ENCODE measurements around the gene FBXW11.

Gene FBXW11

GRCh38 chr5:171862624-171863023 lies 143.8 kb downstream of the FBXW11 start:
- no peak for DNase-seq

DNA sequence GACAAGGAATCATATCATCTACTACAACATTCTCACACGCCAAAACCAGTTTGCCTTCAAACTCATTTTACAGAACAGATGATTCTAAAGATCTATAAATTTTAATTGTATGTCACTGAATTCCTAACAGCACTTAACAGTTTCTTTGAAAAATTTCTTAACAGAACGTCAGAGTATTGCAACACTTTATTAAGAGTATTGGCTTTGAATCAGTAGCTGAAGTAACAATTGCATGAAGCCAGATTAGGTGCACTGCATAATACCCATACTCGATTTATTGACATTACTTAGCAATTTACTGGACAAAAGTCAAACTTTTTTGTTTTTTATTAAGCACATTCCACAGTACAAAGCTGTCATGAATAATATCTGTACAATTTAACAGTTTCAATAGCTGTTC lies 145.1 kb downstream of the FBXW11 start:
- DNase-seq: no peak

DNA sequence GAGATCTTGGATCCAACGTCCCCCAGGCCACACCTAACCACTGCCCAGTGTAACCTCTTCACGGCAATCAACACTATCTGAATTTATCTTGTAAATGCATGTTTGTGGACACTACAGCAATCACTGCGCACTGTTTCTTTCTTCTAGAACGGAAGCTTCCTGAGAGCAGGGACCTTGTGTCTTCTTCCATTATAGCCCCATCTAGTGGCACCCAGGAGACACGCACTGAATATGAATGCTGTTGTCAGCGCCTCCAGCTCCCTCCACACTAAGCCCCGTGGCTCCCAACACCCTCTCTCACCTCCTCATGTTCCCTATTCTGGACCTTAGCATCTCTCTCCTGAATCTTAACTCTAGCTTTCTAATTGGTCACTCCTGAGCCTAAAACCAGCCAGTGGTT lies 148.1 kb downstream of the FBXW11 start:
- DNase-seq: peak in 3 of 4 experiments; percentile 14 to 39 (median 24)

DNA sequence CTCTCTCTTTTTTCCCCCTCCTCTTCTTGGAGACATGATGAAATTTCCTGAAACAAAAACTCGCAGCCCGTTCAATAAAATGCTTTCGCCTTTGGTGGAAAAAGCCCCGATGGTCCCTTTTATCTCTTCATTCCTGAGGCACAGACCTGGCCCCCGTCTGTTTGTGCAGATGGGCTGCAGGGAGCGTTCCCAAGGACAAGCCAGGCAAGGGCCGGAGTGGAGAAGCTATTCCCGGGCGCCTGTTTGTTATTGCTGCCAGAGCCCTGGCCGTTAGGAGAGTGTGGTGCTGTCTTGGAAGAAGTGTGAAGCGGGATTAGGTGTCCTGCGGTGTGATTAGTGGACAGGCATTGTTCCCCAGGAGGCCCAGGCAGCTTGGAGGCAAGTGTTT lies 149.0 kb downstream of the FBXW11 start:
- no peak for DNase-seq

DNA sequence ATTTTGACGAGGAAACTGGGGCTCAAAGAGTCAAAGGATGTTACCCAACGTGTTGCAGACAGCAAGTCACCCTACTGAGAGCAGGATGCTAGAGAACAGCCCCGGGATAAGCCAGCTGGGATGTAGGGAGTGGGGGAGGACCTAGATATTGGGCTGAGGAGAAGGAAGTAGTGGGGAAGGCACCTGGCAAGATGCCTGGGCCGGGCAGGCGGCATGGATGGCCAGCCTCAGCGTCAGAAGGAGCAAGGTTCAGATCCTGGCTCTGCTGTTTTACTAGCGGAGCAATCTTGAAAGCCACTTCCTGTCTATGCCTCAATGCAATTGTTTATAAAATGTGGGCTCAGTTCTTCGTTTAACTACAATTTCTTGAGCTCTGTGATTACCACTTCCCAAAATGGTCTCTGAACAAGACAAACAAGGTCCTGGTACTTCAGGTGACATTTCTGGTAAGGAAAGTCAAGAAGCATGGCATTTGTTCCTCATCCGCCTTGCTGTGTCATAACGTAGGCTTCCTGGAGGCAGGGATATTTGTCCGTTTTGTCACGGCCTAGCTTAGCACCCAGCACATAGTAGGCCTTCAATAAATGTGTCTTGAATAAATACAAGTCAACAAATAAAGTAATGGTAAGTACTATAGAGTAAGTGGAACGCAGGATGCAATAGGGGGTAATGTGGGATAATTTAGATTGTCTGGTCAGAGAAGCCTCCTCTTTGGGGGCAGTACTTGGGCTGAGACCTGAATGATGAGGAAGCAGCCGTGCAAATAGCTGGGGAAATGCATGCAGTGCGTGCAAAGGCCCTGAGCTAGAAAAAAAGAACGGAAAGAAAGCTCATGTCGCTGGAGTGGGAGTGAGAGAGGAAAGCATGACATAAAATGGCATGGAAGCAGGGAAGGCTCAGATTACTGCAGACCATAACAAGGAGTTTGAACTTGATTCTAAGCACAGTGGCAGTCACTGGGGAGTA lies 150.4 kb downstream of the FBXW11 start:
- peak; percentile 21 to 44 (median 30) for DNase-seq

GRCh38 chr5:171855265-171855664 lies 151.2 kb downstream of the FBXW11 start:
- no peak for DNase-seq

- peak; percentile 52 to 70 (median 66) for DNase-seq
Observed at GRCh38 chr5:171852255-171852681, 154.2 kb downstream of the FBXW11 start.

DNA sequence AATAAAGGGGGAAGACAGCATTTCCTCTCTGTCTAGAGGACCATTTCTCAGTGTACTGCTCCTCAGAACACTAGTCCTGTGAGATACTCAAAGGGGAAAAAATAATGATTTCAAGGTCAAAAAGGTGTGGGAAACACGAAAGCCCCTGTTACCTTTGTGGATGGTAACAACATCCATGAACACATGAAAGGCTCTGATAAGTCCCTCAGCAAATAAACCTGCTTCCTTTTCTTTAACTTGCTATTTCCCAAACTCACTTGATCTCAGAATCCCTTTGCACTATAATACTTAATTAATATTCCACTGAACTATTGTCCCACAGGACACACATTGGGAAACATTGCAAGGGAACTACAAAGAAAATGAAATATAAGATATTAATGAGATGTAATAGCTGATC lies 155.2 kb downstream of the FBXW11 start:
- no peak for DNase-seq

DNA sequence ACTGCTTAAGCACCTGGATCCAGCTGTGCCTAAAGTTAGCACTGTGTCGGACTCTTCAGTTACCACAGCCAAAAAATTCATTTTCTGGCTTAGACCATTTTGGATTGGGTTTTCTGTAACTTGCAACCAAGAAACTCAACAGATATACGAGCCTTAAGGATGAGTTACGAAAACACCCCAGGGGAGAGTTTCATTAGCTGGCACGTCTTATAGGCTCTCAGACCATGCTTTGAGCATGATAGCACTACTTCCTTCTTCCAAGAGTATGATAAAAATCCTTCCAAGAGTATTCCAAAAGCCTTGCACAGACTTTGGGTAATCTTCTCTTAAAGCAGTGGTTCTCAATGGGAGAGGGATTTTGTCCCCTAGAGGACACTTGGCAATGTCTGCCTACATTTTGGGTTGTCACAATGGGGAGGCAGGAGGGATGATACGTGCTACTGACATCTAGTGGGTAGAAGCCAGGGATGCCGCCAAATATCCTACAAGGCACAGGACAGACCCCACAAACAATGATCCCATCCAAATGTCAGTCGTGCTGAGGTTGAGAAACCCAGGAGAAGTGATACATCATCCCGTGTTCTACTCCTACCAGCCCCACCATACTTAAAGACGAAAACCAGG lies 156.0 kb downstream of the FBXW11 start:
- peak in 3 of 4 experiments; percentile 26 to 30 (median 29) for DNase-seq

GRCh38 chr5:171849585-171850323 lies 156.7 kb downstream of the FBXW11 start:
- no peak for DNase-seq

- DNase-seq: no peak
Observed at GRCh38 chr5:171848911-171849520, 157.4 kb downstream of the FBXW11 start.

DNA sequence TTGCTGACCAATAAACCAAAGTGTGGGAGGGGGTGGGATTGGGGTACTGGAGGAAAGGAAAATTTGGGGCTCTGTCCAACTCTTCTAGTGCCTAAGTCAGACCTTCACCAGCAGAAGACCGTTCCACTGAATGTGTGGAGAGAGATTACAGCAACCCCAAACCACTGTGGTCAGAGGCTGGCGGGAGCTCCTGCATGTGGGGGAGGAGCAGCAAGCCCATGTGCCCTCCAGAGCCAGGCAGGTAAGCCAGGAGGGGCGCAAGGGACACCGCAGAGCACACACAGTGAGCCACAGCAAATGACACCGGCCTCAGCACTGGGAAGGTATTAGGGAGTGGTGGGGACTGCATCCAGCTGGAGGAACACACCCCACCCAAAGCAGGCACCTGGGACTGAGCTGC lies 158.0 kb downstream of the FBXW11 start:
- DNase-seq: no peak

GRCh38 chr5:171848006-171848405 lies 158.4 kb downstream of the FBXW11 start:
- no peak for DNase-seq

DNA sequence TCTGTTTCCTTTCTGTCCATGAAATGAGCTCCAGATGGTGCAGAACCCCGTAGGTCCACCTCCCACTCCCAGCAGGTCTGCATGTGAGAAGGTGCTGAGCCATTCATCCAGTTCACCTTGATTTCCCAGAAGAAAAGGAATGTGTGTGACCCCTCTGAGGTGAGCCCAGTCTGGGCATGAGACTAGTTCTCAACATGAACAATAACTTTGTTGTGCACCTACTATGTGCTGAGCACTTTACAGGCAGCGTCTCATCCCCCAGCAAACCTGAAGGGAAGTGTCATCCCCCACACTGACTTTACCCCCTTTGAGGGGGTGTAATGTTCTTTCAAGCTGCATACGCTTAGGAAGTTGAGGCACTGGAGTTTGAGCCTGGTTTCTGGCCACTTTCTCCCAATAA lies 159.4 kb downstream of the FBXW11 start:
- DNase-seq: no peak

GRCh38 chr5:171846323-171846722 lies 160.1 kb downstream of the FBXW11 start:
- no peak for DNase-seq

DNA sequence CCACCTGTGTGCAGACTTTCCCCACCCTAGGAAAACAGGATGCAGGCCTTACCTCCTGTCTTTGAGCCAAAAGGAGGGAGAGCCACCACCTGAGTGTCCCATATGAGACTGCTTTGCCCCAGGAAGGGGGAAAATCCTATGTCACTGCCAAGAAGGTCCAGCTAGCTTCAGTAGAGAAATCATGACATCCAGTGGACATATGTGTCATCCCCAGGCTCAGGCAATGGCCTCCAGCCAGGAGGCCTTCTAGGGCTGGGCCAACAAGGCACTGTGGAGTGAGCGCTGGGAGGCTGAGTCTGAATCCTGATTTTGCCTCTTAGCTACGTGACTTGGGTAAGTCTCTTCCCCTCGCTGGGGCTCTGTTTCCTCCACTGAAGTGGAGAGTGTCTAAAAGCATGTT lies 160.6 kb downstream of the FBXW11 start:
- peak in 3 of 4 experiments; percentile 23 to 43 (median 27) for DNase-seq

GRCh38 chr5:171845040-171845630 lies 161.3 kb downstream of the FBXW11 start:
- DNase-seq: peak in 3 of 4 experiments; percentile 33 to 47 (median 47)

- no peak for DNase-seq
Observed at GRCh38 chr5:171842777-171843328, 163.6 kb downstream of the FBXW11 start.

- no peak for DNase-seq
Observed at GRCh38 chr5:171841984-171842776, 164.3 kb downstream of the FBXW11 start.

DNA sequence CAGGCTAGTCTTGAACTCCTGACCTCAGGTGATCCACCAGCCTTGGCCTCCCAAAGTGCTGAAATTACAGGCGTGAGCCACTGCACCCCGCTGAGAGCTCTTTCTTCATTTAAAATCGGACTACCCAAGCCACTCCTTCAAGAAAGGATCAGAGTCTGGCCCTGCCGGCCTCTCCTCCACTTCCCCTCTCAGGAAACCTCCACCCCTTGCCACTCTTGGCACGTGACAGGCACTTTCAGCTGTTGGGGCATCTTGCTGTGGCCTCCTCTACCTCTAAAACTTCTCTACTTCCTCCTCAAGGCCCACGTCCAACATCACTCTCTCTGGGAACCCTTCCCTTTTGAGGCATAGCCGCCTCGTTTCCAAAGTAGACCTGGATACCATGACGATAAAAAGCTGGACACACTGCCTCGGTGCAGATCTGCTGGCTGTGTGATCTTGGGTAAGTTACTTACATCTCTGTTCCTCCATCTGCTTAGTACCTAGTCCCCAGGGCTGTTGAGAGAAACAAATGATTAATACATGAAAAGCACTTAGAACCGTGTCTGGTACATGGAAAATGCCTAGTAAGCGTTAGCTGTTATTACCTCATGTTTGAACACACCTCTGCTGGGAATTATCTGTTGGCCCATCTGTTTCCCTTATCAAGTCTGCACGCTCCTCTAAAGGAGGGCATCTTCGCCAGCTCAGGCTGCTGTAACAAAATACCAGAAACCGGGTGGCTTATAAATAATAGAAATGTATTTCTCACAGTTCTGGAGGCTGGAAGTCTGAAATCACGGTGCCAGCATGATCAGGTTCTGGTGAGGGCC lies 165.5 kb downstream of the FBXW11 start:
- DNase-seq: peak; percentile 57 to 76 (median 72)

Measured in suppressor macrophage (primary cell).